ENCODE results near the gene LCE3A.

- TF ChIP-seq, protein P1, sequence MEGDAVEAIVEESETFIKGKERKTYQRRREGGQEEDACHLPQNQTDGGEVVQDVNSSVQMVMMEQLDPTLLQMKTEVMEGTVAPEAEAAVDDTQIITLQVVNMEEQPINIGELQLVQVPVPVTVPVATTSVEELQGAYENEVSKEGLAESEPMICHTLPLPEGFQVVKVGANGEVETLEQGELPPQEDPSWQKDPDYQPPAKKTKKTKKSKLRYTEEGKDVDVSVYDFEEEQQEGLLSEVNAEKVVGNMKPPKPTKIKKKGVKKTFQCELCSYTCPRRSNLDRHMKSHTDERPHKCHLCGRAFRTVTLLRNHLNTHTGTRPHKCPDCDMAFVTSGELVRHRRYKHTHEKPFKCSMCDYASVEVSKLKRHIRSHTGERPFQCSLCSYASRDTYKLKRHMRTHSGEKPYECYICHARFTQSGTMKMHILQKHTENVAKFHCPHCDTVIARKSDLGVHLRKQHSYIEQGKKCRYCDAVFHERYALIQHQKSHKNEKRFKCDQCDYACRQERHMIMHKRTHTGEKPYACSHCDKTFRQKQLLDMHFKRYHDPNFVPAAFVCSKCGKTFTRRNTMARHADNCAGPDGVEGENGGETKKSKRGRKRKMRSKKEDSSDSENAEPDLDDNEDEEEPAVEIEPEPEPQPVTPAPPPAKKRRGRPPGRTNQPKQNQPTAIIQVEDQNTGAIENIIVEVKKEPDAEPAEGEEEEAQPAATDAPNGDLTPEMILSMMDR (IDR thresholded peaks at IDR 0.05; ENCODE audit: insufficient read depth, low read length, poor library complexity, severe bottlenecking): no peak
- no peak for TF ChIP-seq EZH2phosphoT487 (conservative IDR thresholded peaks at IDR 0.05; ENCODE audit: low read length)
These were observed 7.7 kb upstream of the LCE3A start for GRCh38 chr1:152630596-152630995.

Measured in SU-DHL-6 (cell line).